K562 (cell line): Measurements from ENCODE around the gene ANKRD33. TPM values are rescaled to one million over a fixed set of nuclear protein-coding genes. Genes with fewer than 3 reads are reported as not detected.
A peak's percentile ranks its signal among the peaks of the same experiment; 100 is the strongest.

Source experiments
- ARID3B ChIP-seq: fragments of 250-450 bp; sonication (Bioruptor Pico); IDR thresholded peaks from 2 replicates; pipeline ENCODE4 v1.4.0; 2020; ENCODE audit warnings: borderline replicate concordance
- CCAR2 ChIP-seq: fragments of 200-400 bp; formaldehyde crosslinking; IDR thresholded peaks from 2 replicates; pipeline ENCODE4 v1.6.1; 2017; ENCODE audit warnings: mild to moderate bottlenecking, low read depth, low read length
- CREB3 ChIP-seq: fragments of 450-650 bp; conservative IDR thresholded peaks from 2 replicates; pipeline ENCODE4 v1.6.1; 2016; ENCODE audit warnings: missing genetic modification characterization, low read depth, mild to moderate bottlenecking, missing compliant biosample characterization, moderate library complexity
- DMBX1 ChIP-seq: fragments of 250-450 bp; sonication (Bioruptor Pico); IDR thresholded peaks from 2 replicates; pipeline ENCODE4 v1.8.0; 2022; ENCODE audit warnings: inconsistent platforms, mild to moderate bottlenecking, moderate library complexity, borderline replicate concordance
- ELF1 ChIP-seq: fragments of 200-800 bp; sonication (Bioruptor generic); IDR thresholded peaks from 2 replicates; pipeline ENCODE4 v1.6.1; 2016; ENCODE audit warnings: missing genetic modification characterization, missing compliant biosample characterization
- FOXA3 ChIP-seq, 2 experiments: fragments of 450-650 bp in 1 of 2; sonication (generic) in 1 of 2; formaldehyde crosslinking; IDR thresholded peaks in 1 of 2; conservative IDR thresholded peaks in 1 of 2; 2 replicates each; pipeline versions ENCODE4 v1.4.0 to v1.8.0; 2020 to 2022; ENCODE audit warnings: mild to moderate bottlenecking in 2 of 2, missing genetic modification reagents in 1 of 2
- HSF4 ChIP-seq: fragments of 250-450 bp; sonication (Bioruptor Pico); IDR thresholded peaks from 2 replicates; pipeline ENCODE4 v2.1.2; 2022; ENCODE audit warnings: mild to moderate bottlenecking, moderate library complexity, borderline replicate concordance
- IFI16 ChIP-seq: fragments of 250-450 bp; sonication (Bioruptor Pico); IDR thresholded peaks from 2 replicates; pipeline ENCODE4 v2.1.2; 2022; ENCODE audit warnings: mild to moderate bottlenecking, inconsistent platforms
- KAT8 ChIP-seq: fragments of 450-650 bp; IDR thresholded peaks from 2 replicates; pipeline ENCODE4 v1.6.1; 2016; ENCODE audit warnings: low read depth, mild to moderate bottlenecking
- KHSRP ChIP-seq: fragments of 450-650 bp; IDR thresholded peaks from 2 replicates; pipeline ENCODE4 v1.6.1; 2017
- LEF1 ChIP-seq: fragments of 450-650 bp; IDR thresholded peaks from 2 replicates; pipeline ENCODE4 v1.6.1; 2016; ENCODE audit warnings: mild to moderate bottlenecking
- MCM3 ChIP-seq: fragments of 450-650 bp; IDR thresholded peaks from 2 replicates; pipeline ENCODE4 v1.6.1; 2016
- MECOM ChIP-seq: fragments of 250-450 bp; sonication (Bioruptor Pico); IDR thresholded peaks from 2 replicates; pipeline ENCODE4 v1.8.0; 2022; ENCODE audit warnings: inconsistent platforms
- MYC ChIP-seq, 2 experiments: fragments of 250-450 bp in 1 of 2; sonication (Bioruptor Pico) in 1 of 2; IDR thresholded peaks; 2 replicates each; pipeline versions ENCODE4 v1.5.1 to v1.6.1; 2012 to 2021; ENCODE audit warnings: low read depth in 2 of 2, borderline replicate concordance in 1 of 2, improper control_type of control experiment in 1 of 2, low read length in 1 of 2, mild to moderate bottlenecking in 1 of 2, moderate library complexity in 1 of 2
- PML ChIP-seq: IDR thresholded peaks from 2 replicates; pipeline ENCODE4 v1.6.1; 2012; ENCODE audit warnings: low read length, inconsistent platforms
- RREB1 ChIP-seq: fragments of 250-450 bp; sonication (Bioruptor Pico); IDR thresholded peaks from 2 replicates; pipeline ENCODE4 v1.4.0; 2020
- TRIM24 ChIP-seq, 2 experiments: fragments of 450-650 bp; IDR thresholded peaks; 2 replicates each; pipeline ENCODE4 v1.6.1; 2016
- ZNF395 ChIP-seq: fragments of 200-800 bp; sonication (Bioruptor generic); IDR thresholded peaks from 2 replicates; pipeline ENCODE4 v1.6.1; 2017; ENCODE audit warnings: missing genetic modification characterization, missing compliant biosample characterization
- polyA plus RNA-seq, 8 experiments: library from polyadenylated mRNA; depleted of rRNA in 4 of 8; stranded (reverse) in 5 of 8; unstranded in 3 of 8; fragments of >200 nt; fragmentation: Nextera tagmentation in 2 of 8; fragmentation: Illumina TruSeq in 1 of 8; extraction: Ambion mirVana in 2 of 8; extraction: Trizol in 1 of 8; gene quantifications; 2 replicates each; pipeline versions ENCODE4 v1.2.1 to v1.2.3, GENCODE V29; 2011 to 2014; ENCODE audit warnings: inconsistent platforms in 1 of 8, missing spikeins in 1 of 8
- total RNA-seq, 7 experiments: library from RNA; depleted of rRNA in 6 of 7; stranded (reverse); fragments of >200 nt in 6 of 7; fragmentation: Illumina TruSeq in 2 of 7; extraction: Trizol in 2 of 7; gene quantifications; 2 replicates each; pipeline versions ENCODE4 v1.2.1 to v1.2.3, GENCODE V29; 2011 to 2021; ENCODE audit warnings: low replicate concordance in 1 of 7

ANKRD33 gene
- total and polyA plus RNA-seq, 9 of the 15 experiments (the other 6 are each of a cell fraction or from before 2014, with no cell fraction given), result 0.04 to 0.11 (median 0.07) TPM; not detected in 4

- TF ChIP-seq ZNF395 (CRISPR knock-in tag) (0 out of 2 replicates have a peak, but pooled peaks have one; percentile 58), CREB3 (tag) (no peak), CCAR2 (no peak), LEF1 (peak; percentile 90), ELF1 (tag) (peak; percentile 73), IFI16 (CRISPR knock-in tag) (0 out of 2 replicates have a peak, but pooled peaks have one; percentile 5), ARID3B (CRISPR knock-in tag) (0 out of 2 replicates have a peak, but pooled peaks have one; percentile 22), KAT8 (no peak), MCM3 (no peak), TRIM24 (IDR thresholded peaks at IDR 0.05) (peak; percentile 98 to 99), MYC (IDR thresholded peaks at IDR 0.05; ENCODE audit: low read depth, low read length) (peak; percentile 15; the same call in 1 of the 2 replicates), MYC (CRISPR knock-in tag; IDR thresholded peaks at IDR 0.05; ENCODE audit: borderline replicate concordance, low read depth) (0 out of 2 replicates have a peak, but pooled peaks have one; percentile 51), KHSRP (0 out of 2 replicates have a peak, but pooled peaks have one; percentile 31), PML (peak; percentile 76; the same call in 1 of the 2 replicates), FOXA3 (CRISPR knock-in tag; conservative IDR thresholded peaks at IDR 0.05 in 1 of 2, IDR thresholded peaks at IDR 0.05 in 1 of 2) (peak in 1 of 2 experiments; percentile 36; a peak in 1 of 4 replicates), MECOM (CRISPR knock-in tag) (peak; percentile 88), RREB1 (CRISPR knock-in tag) (peak; percentile 83; the same call in 1 of the 2 replicates), HSF4 (CRISPR knock-in tag) (peak; percentile 52; the same call in 1 of the 2 replicates), DMBX1 (CRISPR knock-in tag) (peak; percentile 83)
Measured at GRCh38 chr12:51884676-51885229, 3.1 kb upstream of the ANKRD33 start (continued).
